NCI-H1417 treated with DMSO at 0.1 percent for 48 hours (cell line): ENCODE measurements around the gene NOVA2.

Experiments
- DNase-seq: peaks from one replicate; lab custom pipeline; 2025; lab: John Stamatoyannopoulos, UW

The NOVA2 gene

GRCh38 chr19:45962021-45962420 lies 11.6 kb downstream of the NOVA2 start:
- DNase-seq: no peak

GRCh38 chr19:45960595-45961235 lies 12.9 kb downstream of the NOVA2 start:
- no peak for DNase-seq

- DNase-seq: no peak
Measured at GRCh38 chr19:45959517-45960025, 14.1 kb downstream of the NOVA2 start.

GRCh38 chr19:45958769-45959516 lies 14.7 kb downstream of the NOVA2 start:
- DNase-seq: no peak

GRCh38 chr19:45958320-45958719 lies 15.3 kb downstream of the NOVA2 start:
- DNase-seq: no peak

GRCh38 chr19:45955905-45956608 lies 17.6 kb downstream of the NOVA2 start:
- DNase-seq: no peak

GRCh38 chr19:45954156-45954555 lies 19.5 kb downstream of the NOVA2 start:
- DNase-seq: peak; percentile 12

GRCh38 chr19:45953676-45954075 lies 20.0 kb downstream of the NOVA2 start:
- no peak for DNase-seq

GRCh38 chr19:45952686-45953505 lies 20.8 kb downstream of the NOVA2 start:
- DNase-seq: no peak

GRCh38 chr19:45952341-45952685 lies 21.4 kb downstream of the NOVA2 start:
- DNase-seq: no peak

GRCh38 chr19:45947926-45948325 lies 25.7 kb downstream of the NOVA2 start:
- no peak for DNase-seq

- DNase-seq: no peak
Measured at GRCh38 chr19:45940515-45940805, 33.2 kb downstream of the NOVA2 start.

GRCh38 chr19:45939792-45940514 lies 33.7 kb downstream of the NOVA2 start:
- DNase-seq: no peak

GRCh38 chr19:45938733-45939319 lies 34.8 kb downstream of the NOVA2 start:
- no peak for DNase-seq

- DNase-seq: no peak
Measured at GRCh38 chr19:45935267-45935666, 38.4 kb downstream of the NOVA2 start.

- DNase-seq: no peak
Measured at GRCh38 chr19:45934551-45935230, 39.0 kb downstream of the NOVA2 start.

- DNase-seq: no peak
Measured at GRCh38 chr19:45933759-45934158, 39.9 kb downstream of the NOVA2 start.

GRCh38 chr19:45931055-45931454 lies 42.6 kb downstream of the NOVA2 start:
- no peak for DNase-seq

GRCh38 chr19:45929247-45929646 lies 44.4 kb downstream of the NOVA2 start:
- no peak for DNase-seq

- DNase-seq: peak; percentile 79
Measured at GRCh38 chr19:45927565-45928261, 46.0 kb downstream of the NOVA2 start.
